Stimulated activated CD8-positive, alpha-beta memory T cell treated with anti-CD3 and anti-CD28 coated beads, Interleukin-7, amount 100 ng/mL, for 4 hours (primary cell): Measurements from ENCODE around the gene STX8.

ENCODE experiments used
- DNase-seq, 2 donors: peaks; one replicate each; pipeline ENCODE4 v3.0.0-alpha.2; 2020; ENCODE audit warnings: low read depth in 2 of 2

Gene STX8

GRCh38 chr17:9298135-9298534, 277.5 kb downstream of the STX8 start:
- no peak for DNase-seq

- no peak for DNase-seq
Observed at GRCh38 chr17:9294661-9295210, 280.9 kb downstream of the STX8 start.

GRCh38 chr17:9292561-9292941, 283.1 kb downstream of the STX8 start:
- DNase-seq: no peak

- DNase-seq: peak; percentile 1 to 2
Observed at GRCh38 chr17:9291912-9292560, 283.6 kb downstream of the STX8 start.

- no peak for DNase-seq
Observed at GRCh38 chr17:9290226-9290613, 285.4 kb downstream of the STX8 start.

- DNase-seq: no peak
Observed at GRCh38 chr17:9287306-9287705, 288.3 kb downstream of the STX8 start.

GRCh38 chr17:9286434-9286833, 289.2 kb downstream of the STX8 start:
- DNase-seq: no peak

GRCh38 chr17:9285602-9286427, 289.8 kb downstream of the STX8 start:
- no peak for DNase-seq

GRCh38 chr17:9284884-9285283, 290.7 kb downstream of the STX8 start:
- no peak for DNase-seq

GRCh38 chr17:9283909-9284308, 291.7 kb downstream of the STX8 start:
- DNase-seq: no peak

- no peak for DNase-seq
Observed at GRCh38 chr17:9279893-9280292, 295.7 kb downstream of the STX8 start.

- no peak for DNase-seq
Observed at GRCh38 chr17:9274973-9275372, 300.6 kb downstream of the STX8 start.

- DNase-seq: no peak
Observed at GRCh38 chr17:9273428-9274391, 301.9 kb downstream of the STX8 start.

- no peak for DNase-seq
Observed at GRCh38 chr17:9272501-9273200, 303.0 kb downstream of the STX8 start.

GRCh38 chr17:9271989-9272388, 303.6 kb downstream of the STX8 start:
- DNase-seq: no peak

- no peak for DNase-seq
Observed at GRCh38 chr17:9270921-9271320, 304.7 kb downstream of the STX8 start.

- no peak for DNase-seq
Observed at GRCh38 chr17:9269350-9270035, 306.1 kb downstream of the STX8 start.

GRCh38 chr17:9268546-9268945, 307.1 kb downstream of the STX8 start:
- DNase-seq: no peak

- DNase-seq: no peak
Observed at GRCh38 chr17:9266697-9267117, 308.9 kb downstream of the STX8 start.

- no peak for DNase-seq
Observed at GRCh38 chr17:9266031-9266680, 309.5 kb downstream of the STX8 start.
